Right kidney (tissue), 1 donor: ENCODE measurements around the gene WNK2.

Experiments
- DNase-seq: peaks from one replicate; pipeline ENCODE4 v3.0.0-alpha.2; 2016

The WNK2 gene

GRCh38 chr9:93267681-93268505 is 84.0 kb downstream of the WNK2 start:
- no peak for DNase-seq

GRCh38 chr9:93268551-93269314 is 84.8 kb downstream of the WNK2 start:
- no peak for DNase-seq

GRCh38 chr9:93270976-93271375 is 87.0 kb downstream of the WNK2 start:
- no peak for DNase-seq

GRCh38 chr9:93276973-93277372 is 93.0 kb downstream of the WNK2 start:
- DNase-seq: no peak

GRCh38 chr9:93278144-93278543 is 94.2 kb downstream of the WNK2 start:
- no peak for DNase-seq

GRCh38 chr9:93280661-93281259 is 96.8 kb downstream of the WNK2 start:
- DNase-seq: no peak

GRCh38 chr9:93286252-93287188 is 102.6 kb downstream of the WNK2 start:
- no peak for DNase-seq

- DNase-seq: no peak
Observed at GRCh38 chr9:93287189-93287552, 103.2 kb downstream of the WNK2 start.

- DNase-seq: no peak
Observed at GRCh38 chr9:93287593-93287992, 103.7 kb downstream of the WNK2 start.

- no peak for DNase-seq
Observed at GRCh38 chr9:93288341-93288740, 104.4 kb downstream of the WNK2 start.

GRCh38 chr9:93288891-93289883 is 105.2 kb downstream of the WNK2 start:
- no peak for DNase-seq

- DNase-seq: no peak
Observed at GRCh38 chr9:93290495-93291434, 106.8 kb downstream of the WNK2 start.

GRCh38 chr9:93291536-93292287 is 107.8 kb downstream of the WNK2 start:
- no peak for DNase-seq

- no peak for DNase-seq
Observed at GRCh38 chr9:93292288-93292615, 108.3 kb downstream of the WNK2 start.

GRCh38 chr9:93292664-93293328 is 108.9 kb downstream of the WNK2 start:
- DNase-seq: no peak

- DNase-seq: no peak
Observed at GRCh38 chr9:93294011-93294410, 110.1 kb downstream of the WNK2 start.

- DNase-seq: no peak
Observed at GRCh38 chr9:93295031-93295430, 111.1 kb downstream of the WNK2 start.

- DNase-seq: no peak
Observed at GRCh38 chr9:93295456-93296076, 111.6 kb downstream of the WNK2 start.
